Smooth muscle cell of the coronary artery (primary cell): ENCODE measurements around the gene DNM1L. TPM values are rescaled to one million over a fixed set of nuclear protein-coding genes. Genes with fewer than 3 reads are reported as not detected.

ENCODE experiments used
- total RNA-seq: library from RNA; depleted of rRNA; stranded (reverse); fragments of >200 nt; gene quantifications from 2 replicates; pipeline ENCODE4 v1.2.3, GENCODE V29; 2014; ENCODE audit warnings: low replicate concordance

The DNM1L gene
- 54.1 and 66.9 TPM in 2 replicates for total RNA-seq

DNA sequence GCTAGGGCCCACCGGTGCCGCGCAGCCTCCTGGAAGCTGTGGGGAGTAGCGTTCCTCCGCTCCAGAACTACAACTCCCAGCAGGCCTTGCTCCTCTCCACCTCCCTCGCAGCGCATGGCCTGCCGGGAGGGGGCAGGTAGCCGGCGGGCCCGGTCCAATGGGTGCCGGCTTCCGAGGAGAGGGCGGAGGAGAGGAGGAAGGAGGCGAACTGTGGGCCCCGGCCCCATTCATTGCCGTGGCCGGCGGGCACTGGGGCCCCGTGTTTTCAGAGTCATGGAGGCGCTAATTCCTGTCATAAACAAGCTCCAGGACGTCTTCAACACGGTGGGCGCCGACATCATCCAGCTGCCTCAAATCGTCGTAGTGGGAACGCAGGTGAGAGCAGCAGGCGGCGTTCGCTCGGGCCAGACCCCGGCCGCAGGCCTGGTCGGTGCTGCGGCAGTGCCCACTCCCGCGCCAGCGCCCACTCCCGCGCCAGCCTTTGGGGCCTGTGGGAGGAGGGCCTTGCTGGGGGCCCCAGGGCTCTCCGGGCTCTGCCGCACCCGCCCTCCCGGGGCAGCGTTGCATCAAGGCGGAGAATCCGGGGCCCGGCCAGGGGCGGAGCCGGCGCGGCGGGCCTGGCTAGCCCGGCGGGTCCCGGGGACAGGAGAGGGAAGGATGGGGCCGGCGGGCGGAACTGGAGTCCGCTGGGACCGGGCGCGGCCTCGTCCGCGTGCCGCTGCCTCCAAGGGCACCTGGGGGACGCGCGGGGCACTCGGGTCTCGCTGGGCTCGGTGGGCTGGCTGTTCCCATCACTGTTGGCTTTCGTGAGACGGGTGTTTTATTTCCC lies at the start of gene DNM1L:
Gene DNM1L, plus strand, starts transcription at position 211 of the 829 bp plus-strand sequence. Its CDS starts 63 bp downstream, at position 274.

DNA sequence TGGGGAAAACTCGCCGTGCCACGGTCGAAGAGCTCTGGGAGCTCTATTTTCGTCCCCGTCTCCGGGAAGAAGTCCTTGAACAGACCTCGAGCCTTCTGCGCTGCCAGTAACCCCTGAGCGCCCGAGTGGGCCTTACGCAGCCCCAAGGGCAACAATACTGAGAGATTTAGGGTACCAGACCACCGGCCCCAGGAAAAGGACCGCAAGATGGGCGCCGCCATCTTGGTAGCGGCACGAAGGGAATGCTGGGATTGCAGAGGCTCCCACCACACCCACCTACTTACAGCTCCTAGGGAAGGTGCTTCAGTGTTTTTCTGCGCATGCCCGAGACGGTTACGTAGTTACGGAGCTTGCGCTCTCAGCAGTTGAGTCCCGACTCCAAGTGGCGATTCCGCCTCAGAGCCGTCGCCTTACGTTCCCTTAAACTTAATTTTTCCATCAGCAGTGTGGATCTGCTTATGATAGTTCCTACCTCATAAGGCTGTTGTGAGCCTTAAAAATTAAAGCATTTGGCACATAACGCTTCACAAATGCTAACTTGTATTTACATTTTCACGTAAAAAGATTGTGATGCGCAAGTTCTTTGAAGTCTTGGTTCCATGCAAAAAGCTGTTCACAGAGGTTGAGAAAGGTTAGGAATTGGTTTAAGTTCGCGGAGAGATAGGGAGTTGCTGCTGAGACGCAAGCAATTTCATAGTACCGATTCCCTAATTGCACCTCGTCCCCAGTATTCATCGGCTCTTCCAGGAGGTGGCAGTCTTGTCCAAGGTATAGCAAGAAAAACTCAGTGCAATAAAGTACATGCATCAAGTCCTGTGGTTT lies 76.8 kb downstream of the DNM1L start, which contains the start of gene YARS2:
Gene YARS2, minus strand, starts transcription at position 244 of the 822 bp plus-strand sequence. Its CDS starts 23 bp downstream, at position 221.

Other genes starting within 250 kb of the DNM1L start
- 11.1 and 26.2 TPM in 2 replicates for gene YARS2, start 76.6 kb downstream of the DNM1L start, total RNA-seq
- 0.35 and 2.3 TPM in 2 replicates for gene PKP2, start 217.5 kb downstream of the DNM1L start, total RNA-seq